PFSK-1 (cell line): Measurements from ENCODE around the gene WSCD2.

Experiments used
- FOXP2 ChIP-seq: optimal IDR thresholded peaks from 2 replicates; pipeline ENCODE3; 2011; ENCODE audit warnings: borderline replicate concordance, control low read depth, inconsistent platforms; ENCODE audit not compliant: insufficient read depth; ENCODE audit errors: extremely low read length, extremely low read depth
- POLR2AphosphoS5 ChIP-seq: IDR thresholded peaks from 2 replicates; pipeline ENCODE4 v1.6.1; 2012; ENCODE audit warnings: low read depth, mild to moderate bottlenecking, control low read depth, low read length, moderate library complexity
- REST ChIP-seq, 2 experiments: IDR thresholded peaks; 2 replicates each; pipeline versions ENCODE4 v1.6.1 to v1.8.0; 2011 to 2012; ENCODE audit warnings: low read depth in 2 of 2, low read length in 2 of 2, control low read depth in 1 of 2, inconsistent platforms in 1 of 2, mild to moderate bottlenecking in 1 of 2, moderate library complexity in 1 of 2; ENCODE audit not compliant: insufficient read depth in 1 of 2
- SIN3A ChIP-seq: IDR thresholded peaks from 2 replicates; pipeline ENCODE4 v1.6.1; 2012; ENCODE audit warnings: mild to moderate bottlenecking, low read length, moderate library complexity, borderline replicate concordance; ENCODE audit not compliant: insufficient read depth
- TAF1 ChIP-seq: IDR thresholded peaks from 2 replicates; pipeline ENCODE4 v1.6.1; 2012; ENCODE audit warnings: low read length, control low read depth, borderline replicate concordance; ENCODE audit not compliant: insufficient read depth

WSCD2 gene

GRCh38 chr12:108126212-108126611 lies 2.9 kb upstream of the WSCD2 start:
- TF ChIP-seq TAF1 (no peak), FOXP2 (no peak), POLR2AphosphoS5 (no peak)

GRCh38 chr12:108126990-108127501 lies 2.0 kb upstream of the WSCD2 start:
- TF ChIP-seq FOXP2 = no peak
- no peak for TF ChIP-seq REST (IDR thresholded peaks at IDR 0.05; ENCODE audit: insufficient read depth in 1 of 2, low read depth in 2 of 2, low read length in 2 of 2)
- TF ChIP-seq TAF1 = no peak
- TF ChIP-seq POLR2AphosphoS5 = no peak
- TF ChIP-seq SIN3A = no peak

GRCh38 chr12:108127654-108128053 lies 1.4 kb upstream of the WSCD2 start:
- no peak for TF ChIP-seq REST (IDR thresholded peaks at IDR 0.05; ENCODE audit: insufficient read depth in 1 of 2, low read depth in 2 of 2, low read length in 2 of 2)
- no peak for TF ChIP-seq FOXP2
- no peak for TF ChIP-seq SIN3A
- TF ChIP-seq TAF1 = no peak
- no peak for TF ChIP-seq POLR2AphosphoS5

GRCh38 chr12:108128221-108129016 lies 669 bp upstream of the WSCD2 start:
- TF ChIP-seq TAF1 (no peak), POLR2AphosphoS5 (no peak), FOXP2 (no peak), REST (IDR thresholded peaks at IDR 0.05; ENCODE audit: insufficient read depth in 1 of 2, low read depth in 2 of 2, low read length in 2 of 2) (no peak), SIN3A (no peak)

GRCh38 chr12:108131035-108131434 lies 1.9 kb downstream of the WSCD2 start:
- TF ChIP-seq SIN3A = no peak
- TF ChIP-seq POLR2AphosphoS5 = no peak
- TF ChIP-seq FOXP2 = no peak
- no peak for TF ChIP-seq REST (IDR thresholded peaks at IDR 0.05; ENCODE audit: insufficient read depth in 1 of 2, low read depth in 2 of 2, low read length in 2 of 2)
